GM19240 (cell line): ENCODE data around the gene BATF2.

Experiments used
- DNase-seq: peaks from one replicate; pipeline ENCODE4 v3.0.0; 2011; ENCODE audit warnings: low spot score; ENCODE audit not compliant: insufficient read length

Gene BATF2

DNA sequence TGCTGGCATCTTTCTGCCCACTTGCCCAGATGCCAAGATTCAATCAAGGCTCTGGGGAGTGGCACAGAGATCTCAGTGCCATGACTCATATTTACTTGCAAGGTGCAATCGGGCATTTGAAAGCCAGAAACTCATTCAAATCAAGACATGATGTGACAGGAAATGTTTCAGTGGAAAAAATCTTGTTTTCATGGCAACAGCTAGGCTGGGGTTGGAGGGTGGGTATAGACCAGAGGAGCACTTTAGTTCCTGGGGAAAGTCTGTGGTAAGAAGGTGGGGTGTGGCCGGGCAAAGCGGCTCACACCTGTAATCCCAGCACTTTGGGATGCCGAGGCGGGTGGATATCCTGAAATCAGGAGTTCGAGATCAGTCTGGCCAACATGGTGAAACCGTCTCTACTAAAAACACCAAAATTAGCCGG lies 26.0 kb downstream of the BATF2 start:
- DNase-seq: no peak

- DNase-seq: no peak
Observed at GRCh38 chr11:64969209-64969608, 27.6 kb downstream of the BATF2 start.

DNA sequence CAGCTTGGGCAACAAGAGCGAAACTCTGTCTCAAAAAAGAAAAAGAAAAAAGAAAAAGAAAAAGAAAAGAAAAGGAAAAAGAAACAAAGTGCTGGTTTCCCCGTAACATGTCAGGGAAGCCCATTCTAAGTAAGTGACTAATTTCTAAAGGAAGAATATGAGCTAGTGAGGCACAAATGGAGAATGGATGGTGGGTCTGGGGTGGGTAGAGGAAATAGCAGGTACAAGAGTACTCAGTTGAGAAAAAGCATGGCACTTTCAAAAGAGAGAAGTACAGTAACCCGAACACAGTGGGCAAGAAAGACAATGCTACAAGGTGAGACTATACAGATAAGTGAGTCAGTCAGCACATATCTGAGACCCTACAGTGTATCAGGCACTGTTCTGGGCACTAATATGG lies 29.4 kb downstream of the BATF2 start:
- DNase-seq: no peak

GRCh38 chr11:64963072-64963631 lies 33.6 kb downstream of the BATF2 start:
- no peak for DNase-seq

GRCh38 chr11:64960719-64961118 lies 36.1 kb downstream of the BATF2 start:
- no peak for DNase-seq

GRCh38 chr11:64959498-64959897 lies 37.3 kb downstream of the BATF2 start:
- DNase-seq: no peak

- DNase-seq: no peak
Observed at GRCh38 chr11:64954201-64954600, 42.6 kb downstream of the BATF2 start.

- no peak for DNase-seq
Observed at GRCh38 chr11:64951529-64951928, 45.2 kb downstream of the BATF2 start.

DNA sequence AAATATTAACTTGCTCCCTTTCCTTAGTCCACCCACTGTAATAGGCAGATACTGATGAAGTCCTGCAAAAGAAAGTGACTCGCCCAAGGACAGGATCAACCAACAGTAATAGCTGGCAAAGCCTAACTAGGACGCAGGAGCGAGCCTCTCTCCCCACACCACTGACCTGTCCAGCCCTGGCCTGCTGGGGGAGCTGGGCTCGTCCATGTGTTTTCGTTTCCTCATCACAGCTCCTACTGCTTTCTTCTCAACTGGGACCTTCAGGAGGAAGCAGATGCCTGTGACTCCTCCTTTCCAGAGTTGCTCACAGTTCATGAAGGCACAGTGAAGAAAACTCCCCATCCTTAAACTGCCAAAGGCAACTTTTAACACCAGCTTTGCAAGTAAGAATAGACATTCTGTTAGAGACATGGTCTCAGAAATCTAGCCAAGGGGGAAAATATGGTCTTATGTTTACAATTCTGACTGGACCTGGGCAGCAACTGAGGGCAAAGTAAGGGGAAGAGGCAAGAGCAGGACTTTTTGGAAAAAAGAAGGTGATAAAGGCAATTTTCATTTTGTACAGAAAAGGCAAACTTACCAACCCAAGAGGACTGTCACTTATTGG lies 49.5 kb downstream of the BATF2 start:
- DNase-seq: no peak
